Mesenchymal stem cell (in vitro differentiated cells and primary cell): Measurements from ENCODE around the gene HOXB1.
A peak's percentile ranks its signal among the peaks of the same experiment; 100 is the strongest.

Experiments
- DNase-seq: peaks from one replicate; pipeline ENCODE4 v3.0.0-alpha.2; 2013
- H2AFZ ChIP-seq: one replicate; pipeline ENCODE4 v1.6.1; 2013; ENCODE audit warnings: low read depth, mild to moderate bottlenecking, control low read depth, inconsistent platforms, low read length, moderate library complexity
- H2AK5ac ChIP-seq: 2 replicates; pipeline ENCODE4 v1.6.1; 2013; ENCODE audit warnings: low read length, moderate library complexity, mild to moderate bottlenecking, inconsistent platforms; ENCODE audit not compliant: severe bottlenecking
- H2BK120ac ChIP-seq: one replicate; pipeline ENCODE4 v1.6.1; 2013; ENCODE audit warnings: low read depth, mild to moderate bottlenecking, inconsistent platforms, low read length, moderate library complexity
- H2BK12ac ChIP-seq, 2 experiments: one replicate each; pipeline ENCODE4 v1.6.1; 2013; ENCODE audit warnings: inconsistent platforms in 2 of 2, low read length in 2 of 2, mild to moderate bottlenecking in 2 of 2, moderate library complexity in 2 of 2, control low read depth in 1 of 2
- H2BK15ac ChIP-seq: one replicate; pipeline ENCODE4 v1.6.1; 2013; ENCODE audit warnings: mild to moderate bottlenecking, low read depth, inconsistent platforms; ENCODE audit not compliant: poor library complexity, severe bottlenecking
- H2BK5ac ChIP-seq: 2 replicates; pipeline ENCODE4 v1.6.1; 2013; ENCODE audit warnings: low read depth, mild to moderate bottlenecking, low read length, control low read depth, inconsistent platforms; ENCODE audit not compliant: poor library complexity, severe bottlenecking
- H3K14ac ChIP-seq, 2 experiments: one replicate each; pipeline ENCODE4 v1.6.1; 2013; ENCODE audit warnings: inconsistent platforms in 2 of 2, low read length in 2 of 2, control low read depth in 1 of 2, mild to moderate bottlenecking in 1 of 2, moderate library complexity in 1 of 2
- H3K18ac ChIP-seq, 2 experiments: one replicate each; pipeline ENCODE4 v1.6.1; 2013; ENCODE audit warnings: inconsistent platforms in 2 of 2, low read length in 2 of 2, control low read depth in 1 of 2, low read depth in 1 of 2, mild to moderate bottlenecking in 1 of 2
- H3K23ac ChIP-seq, 2 experiments: one replicate each; pipeline ENCODE4 v1.6.1; 2013; ENCODE audit warnings: inconsistent platforms in 2 of 2, low read length in 2 of 2, mild to moderate bottlenecking in 2 of 2, moderate library complexity in 2 of 2, control low read depth in 1 of 2
- H3K27ac ChIP-seq: 2 replicates; pipeline ENCODE4 v1.5.1; 2013; ENCODE audit warnings: mild to moderate bottlenecking, moderate library complexity, low read length, control low read depth, inconsistent platforms; ENCODE audit not compliant: poor library complexity, severe bottlenecking
- H3K27me3 ChIP-seq, 2 experiments: 2 replicates each; pipeline versions ENCODE4 v1.6.1 to v1.7.0; 2013; ENCODE audit warnings: low read length in 2 of 2, mild to moderate bottlenecking in 2 of 2, moderate library complexity in 2 of 2, control low read depth in 1 of 2, inconsistent platforms in 1 of 2; ENCODE audit not compliant: control insufficient read depth in 1 of 2, insufficient read depth in 1 of 2
- H3K36me3 ChIP-seq, 2 experiments: 2 replicates each; pipeline versions ENCODE4 v1.6.1 to v1.7.0; 2013; ENCODE audit warnings: low read length in 2 of 2, control low read depth in 1 of 2, inconsistent platforms in 1 of 2, low read depth in 1 of 2, mild to moderate bottlenecking in 1 of 2; ENCODE audit not compliant: insufficient read depth in 2 of 2, control insufficient read depth in 1 of 2
- H3K4ac ChIP-seq, 2 experiments: one replicate each; pipeline ENCODE4 v1.6.1; 2013; ENCODE audit warnings: inconsistent platforms in 2 of 2, low read length in 2 of 2, mild to moderate bottlenecking in 2 of 2, moderate library complexity in 2 of 2, control low read depth in 1 of 2, low read depth in 1 of 2
- H3K4me1 ChIP-seq: 2 replicates; pipeline ENCODE4 v1.6.1; 2013; ENCODE audit warnings: low read depth, low read length, control low read depth; ENCODE audit not compliant: control insufficient read depth, insufficient read depth
- H3K4me2 ChIP-seq: 2 replicates; pipeline ENCODE4 v1.6.1; 2013; ENCODE audit warnings: low read length, mild to moderate bottlenecking, inconsistent platforms; ENCODE audit not compliant: poor library complexity, severe bottlenecking
- H3K4me3 ChIP-seq, 2 experiments: 2 replicates each; pipeline versions ENCODE4 v1.5.1 to v1.7.0; 2013; ENCODE audit warnings: low read length in 2 of 2, mild to moderate bottlenecking in 2 of 2, control low read depth in 1 of 2, low read depth in 1 of 2; ENCODE audit not compliant: insufficient read depth in 1 of 2
- H3K79me1 ChIP-seq: replicated peaks from 2 replicates; pipeline ENCODE4 v1.6.1; 2013; ENCODE audit warnings: mild to moderate bottlenecking, control low read depth, low read length, inconsistent platforms; ENCODE audit not compliant: poor library complexity, severe bottlenecking
- H3K9ac ChIP-seq: 2 replicates; pipeline ENCODE4 v1.7.0; 2013; ENCODE audit warnings: mild to moderate bottlenecking, low read length, moderate library complexity
- H3K9me3 ChIP-seq: 2 replicates; pipeline ENCODE4 v1.7.0; 2013; ENCODE audit warnings: mild to moderate bottlenecking, low read length; ENCODE audit not compliant: control insufficient read depth
- H4K8ac ChIP-seq: one replicate; pipeline ENCODE4 v1.6.1; 2013; ENCODE audit warnings: inconsistent platforms, mild to moderate bottlenecking, low read length, moderate library complexity
- H4K91ac ChIP-seq: one replicate; pipeline ENCODE4 v1.6.1; 2013; ENCODE audit warnings: mild to moderate bottlenecking, low read length, inconsistent platforms
- WGBS: methylation state at CpG from one replicate; pipeline ENCODE4 v1.1.7; 2013; ENCODE audit warnings: mixed read lengths; 5-methylcytosine and 5-hydroxymethylcytosine counted together

HOXB1 gene

GRCh38 chr17:48513666-48514455, 16.9 kb downstream of the HOXB1 start:
- no peak overlapping the region for H2AK5ac ChIP-seq
- H3K27me3 ChIP-seq = peaks cover 6 to 22% of the 10 kb centered on the region in 2 experiments
- H3K4ac ChIP-seq = no peak overlapping the region
- H2BK15ac ChIP-seq = no peak overlapping the region
- H4K91ac ChIP-seq = no peak overlapping the region
- H2BK12ac ChIP-seq = peak overlapping the region in 1 of 2 experiments; percentile 45
- H3K18ac ChIP-seq = no peak overlapping the region
- H3K4me3 ChIP-seq = no peak overlapping the region
- H2BK120ac ChIP-seq = no peak overlapping the region
- H3K79me1 ChIP-seq = no peaks in the 10 kb centered on the region
- no peak for DNase-seq
- H3K14ac ChIP-seq = no peak overlapping the region
- WGBS = 44% methylated on average over 3 of the region's 6 CpGs
- H3K9me3 ChIP-seq = no peaks in the 10 kb centered on the region
- no peak overlapping the region for H3K23ac ChIP-seq
- no peaks in the 10 kb centered on the region for H3K4me1 ChIP-seq
- H3K4me2 ChIP-seq = no peak overlapping the region
- no peak overlapping the region for H2BK5ac ChIP-seq
- no peak overlapping the region for H3K27ac ChIP-seq
- no peak overlapping the region for H4K8ac ChIP-seq
- no peak overlapping the region for H3K9ac ChIP-seq
- no peak overlapping the region for H2AFZ ChIP-seq
- H3K36me3 ChIP-seq = no peaks in the 10 kb centered on the region

- Histone ChIP-seq H3K27me3 (peaks cover 6 to 22% of the 10 kb centered on the region in 2 experiments), H3K79me1 (no peaks in the 10 kb centered on the region), H2AK5ac (no peak overlapping the region), H2BK5ac (no peak overlapping the region), H3K4me2 (no peak overlapping the region), H3K4me1 (no peaks in the 10 kb centered on the region), H3K18ac (no peak overlapping the region), H3K4me3 (no peak overlapping the region), H3K4ac (no peak overlapping the region), H4K8ac (no peak overlapping the region), H3K27ac (no peak overlapping the region), H2BK15ac (no peak overlapping the region), H3K14ac (no peak overlapping the region), H2AFZ (no peak overlapping the region), H3K9me3 (no peaks in the 10 kb centered on the region), H3K36me3 (no peaks in the 10 kb centered on the region), H4K91ac (peak overlapping the region; percentile 37), H2BK120ac (no peak overlapping the region), H3K9ac (no peak overlapping the region), H2BK12ac (no peak overlapping the region), H3K23ac (no peak overlapping the region)
- WGBS = 85% methylated on average over 7 of the region's 7 CpGs
- no peak for DNase-seq
These were observed 17.7 kb downstream of the HOXB1 start for GRCh38 chr17:48513097-48513496.

GRCh38 chr17:48510761-48511604, 19.8 kb downstream of the HOXB1 start:
- Histone ChIP-seq H3K4ac (no peak overlapping the region), H2BK15ac (no peak overlapping the region), H3K18ac (no peak overlapping the region), H3K4me2 (no peak overlapping the region), H3K4me3 (no peak overlapping the region), H3K9ac (no peak overlapping the region), H3K9me3 (no peaks in the 10 kb centered on the region), H2BK5ac (no peak overlapping the region), H2BK120ac (no peak overlapping the region), H2AK5ac (no peak overlapping the region), H3K4me1 (no peaks in the 10 kb centered on the region), H3K23ac (no peak overlapping the region), H3K27ac (no peak overlapping the region), H4K91ac (no peak overlapping the region), H2AFZ (no peak overlapping the region), H3K14ac (no peak overlapping the region), H3K36me3 (no peaks in the 10 kb centered on the region), H3K79me1 (no peaks in the 10 kb centered on the region), H3K27me3 (peaks cover under 1 to 15% of the 10 kb centered on the region in 2 experiments), H2BK12ac (no peak overlapping the region), H4K8ac (no peak overlapping the region)
- no peak for DNase-seq
- 94% methylated on average over 5 of the region's 7 CpGs for WGBS

GRCh38 chr17:48510381-48510760, 20.4 kb downstream of the HOXB1 start:
- 100% methylated on average over 1 of the region's 2 CpGs for WGBS

More at GRCh38 chr17:48510381-48510760, 20.4 kb downstream of the HOXB1 start:
- no peak overlapping the region for H3K23ac ChIP-seq
- no peak overlapping the region for H3K9ac ChIP-seq
- H3K36me3 ChIP-seq = no peaks in the 10 kb centered on the region
- no peak for DNase-seq
- no peak overlapping the region for H3K14ac ChIP-seq
- no peaks in the 10 kb centered on the region for H3K79me1 ChIP-seq
- H3K4me3 ChIP-seq = no peak overlapping the region
- H3K4me1 ChIP-seq = no peaks in the 10 kb centered on the region
- no peak overlapping the region for H2BK15ac ChIP-seq
- no peak overlapping the region for H2BK120ac ChIP-seq
- no peak overlapping the region for H2AK5ac ChIP-seq
- no peak overlapping the region for H3K18ac ChIP-seq
- H4K91ac ChIP-seq = no peak overlapping the region
- no peak overlapping the region for H4K8ac ChIP-seq
- no peak overlapping the region for H3K4me2 ChIP-seq
- no peak overlapping the region for H3K4ac ChIP-seq
- no peaks in the 10 kb centered on the region for H3K9me3 ChIP-seq
- H3K27ac ChIP-seq = no peak overlapping the region
- no peak overlapping the region for H2BK5ac ChIP-seq
- no peak overlapping the region for H2BK12ac ChIP-seq
- H2AFZ ChIP-seq = no peak overlapping the region
- H3K27me3 ChIP-seq = peaks cover 0 to 9% of the 10 kb centered on the region in 2 experiments
